AG10803 (cell line): Measurements from ENCODE around the gene PAX5.

Experiments
- DNase-seq: peaks from one replicate; pipeline ENCODE4 v3.0.0; 2010; ENCODE audit warnings: low read depth
- H3K4me3 ChIP-seq: 2 replicates; pipeline ENCODE4 v1.5.1; 2011; ENCODE audit warnings: mild to moderate bottlenecking, low read length, control low read depth
- TF ChIP-seq, protein P1 (sequence below): conservative IDR thresholded peaks from 2 replicates; pipeline ENCODE4 v1.5.1; 2011; ENCODE audit warnings: mild to moderate bottlenecking, low read length, control low read depth, inconsistent platforms

The PAX5 gene

DNA sequence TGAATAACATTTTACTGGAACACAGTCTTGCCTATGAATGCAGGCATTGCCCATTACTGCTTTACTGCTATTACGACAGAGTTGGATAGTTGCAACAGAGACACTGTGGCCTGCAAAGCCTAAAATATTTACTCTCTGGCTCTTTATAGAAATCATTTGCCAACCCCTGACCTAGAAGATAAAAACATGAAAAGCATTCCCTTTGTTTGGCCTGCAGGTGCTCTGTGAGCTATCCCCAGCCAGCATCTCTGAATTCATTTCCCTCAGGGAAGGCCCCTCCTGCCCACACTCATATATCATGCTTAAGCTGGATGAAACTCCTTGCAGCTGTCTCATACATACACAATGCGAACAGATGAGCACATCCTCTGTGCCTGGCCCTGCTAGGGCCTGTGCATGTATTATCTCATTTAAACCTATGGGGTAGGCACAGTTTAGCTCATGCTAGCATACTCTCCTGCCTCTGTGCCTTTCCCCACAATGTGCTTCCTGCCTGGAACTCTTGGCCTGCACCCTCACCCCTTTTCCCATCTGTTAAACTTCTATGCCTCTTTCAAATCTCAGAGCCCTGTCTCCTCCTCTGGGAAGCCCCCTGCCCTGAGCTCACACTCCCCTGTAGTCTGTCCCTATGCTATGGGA lies 193.1 kb downstream of the PAX5 start:
- H3K4me3 ChIP-seq, result no peak overlapping the region
- DNase-seq, result peak; percentile 18
- TF ChIP-seq, protein P1, sequence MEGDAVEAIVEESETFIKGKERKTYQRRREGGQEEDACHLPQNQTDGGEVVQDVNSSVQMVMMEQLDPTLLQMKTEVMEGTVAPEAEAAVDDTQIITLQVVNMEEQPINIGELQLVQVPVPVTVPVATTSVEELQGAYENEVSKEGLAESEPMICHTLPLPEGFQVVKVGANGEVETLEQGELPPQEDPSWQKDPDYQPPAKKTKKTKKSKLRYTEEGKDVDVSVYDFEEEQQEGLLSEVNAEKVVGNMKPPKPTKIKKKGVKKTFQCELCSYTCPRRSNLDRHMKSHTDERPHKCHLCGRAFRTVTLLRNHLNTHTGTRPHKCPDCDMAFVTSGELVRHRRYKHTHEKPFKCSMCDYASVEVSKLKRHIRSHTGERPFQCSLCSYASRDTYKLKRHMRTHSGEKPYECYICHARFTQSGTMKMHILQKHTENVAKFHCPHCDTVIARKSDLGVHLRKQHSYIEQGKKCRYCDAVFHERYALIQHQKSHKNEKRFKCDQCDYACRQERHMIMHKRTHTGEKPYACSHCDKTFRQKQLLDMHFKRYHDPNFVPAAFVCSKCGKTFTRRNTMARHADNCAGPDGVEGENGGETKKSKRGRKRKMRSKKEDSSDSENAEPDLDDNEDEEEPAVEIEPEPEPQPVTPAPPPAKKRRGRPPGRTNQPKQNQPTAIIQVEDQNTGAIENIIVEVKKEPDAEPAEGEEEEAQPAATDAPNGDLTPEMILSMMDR, result no peak

- no peak for DNase-seq
These were observed 194.8 kb downstream of the PAX5 start for GRCh38 chr9:36839131-36839885.

DNA sequence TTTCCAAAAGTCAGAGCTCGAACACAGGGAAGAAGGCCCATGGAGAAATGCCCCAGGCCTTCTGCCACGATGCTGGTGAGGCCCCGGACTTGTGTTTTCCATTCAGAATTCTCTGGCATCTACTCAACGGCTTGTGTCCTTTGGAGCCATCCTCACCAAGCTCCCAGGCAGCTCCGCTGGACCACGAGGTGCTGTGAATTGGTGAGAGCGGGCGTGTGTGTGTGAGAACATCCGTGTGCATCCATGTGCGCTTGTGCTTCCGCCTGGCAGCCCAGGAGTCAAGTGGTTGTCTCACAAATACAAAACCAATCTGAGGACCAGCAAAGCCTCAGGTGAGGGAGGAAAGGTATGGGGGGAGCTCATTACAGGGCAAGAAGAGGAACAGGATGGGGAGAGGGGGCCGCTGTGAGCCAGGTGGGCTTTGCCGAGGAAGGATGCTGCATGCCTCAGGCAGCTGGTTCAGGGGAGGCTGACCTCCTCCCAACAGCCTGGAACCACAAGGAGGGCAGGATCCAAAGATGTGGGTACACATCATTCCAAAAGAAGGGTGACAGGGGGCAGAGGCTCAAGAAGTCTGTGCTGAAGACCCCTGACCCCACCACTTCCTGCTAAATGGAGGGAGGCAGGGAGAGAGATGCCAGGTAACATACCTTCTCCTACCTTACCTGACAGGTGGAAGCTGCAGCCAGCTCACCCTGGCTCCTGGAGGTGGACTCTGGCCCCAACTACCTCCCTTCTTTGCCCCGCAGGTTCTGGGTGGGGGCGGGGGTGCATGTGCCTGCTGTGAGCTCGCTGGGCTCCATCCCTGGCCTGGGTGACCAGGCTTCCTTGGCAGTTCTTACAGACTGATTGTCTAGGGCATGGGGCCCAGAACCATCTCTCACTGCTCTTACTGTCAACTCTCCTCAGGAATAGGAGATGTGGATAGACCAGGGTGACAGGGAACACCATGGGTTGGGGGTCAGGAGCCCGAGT lies 196.3 kb downstream of the PAX5 start:
- H3K4me3 ChIP-seq, result no peak overlapping the region
- TF ChIP-seq, protein P1, result no peak
- no peak for DNase-seq

More at GRCh38 chr9:36839131-36839885, 194.8 kb downstream of the PAX5 start:
- no peak overlapping the region for H3K4me3 ChIP-seq
- TF ChIP-seq, protein P1, result no peak

DNA sequence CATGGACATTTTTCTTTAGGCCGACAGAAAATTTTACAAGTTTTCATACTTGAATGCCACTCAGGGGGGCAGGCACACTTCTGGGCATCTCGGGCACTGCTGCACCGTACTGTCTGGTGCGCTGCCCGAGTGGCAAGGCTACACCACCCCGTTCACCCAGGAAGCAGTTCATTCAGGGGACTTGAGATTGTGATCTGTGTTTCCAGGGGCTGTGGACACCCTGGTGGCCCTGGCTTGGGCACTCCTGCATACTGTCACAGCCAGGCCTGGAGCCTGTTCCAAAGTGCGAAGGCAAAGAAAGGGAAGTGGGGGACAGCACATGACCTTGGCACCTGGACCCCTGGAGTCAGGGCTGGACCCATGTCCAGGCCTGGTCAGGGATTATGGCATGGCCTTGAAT lies 197.6 kb downstream of the PAX5 start:
- no peak overlapping the region for H3K4me3 ChIP-seq
- TF ChIP-seq, protein P1, result no peak
- DNase-seq, result no peak

GRCh38 chr9:36835271-36835996 lies 198.6 kb downstream of the PAX5 start:
- no peak for DNase-seq
- TF ChIP-seq, protein P1, result no peak
- no peak overlapping the region for H3K4me3 ChIP-seq

GRCh38 chr9:36834736-36835135 lies 199.3 kb downstream of the PAX5 start:
- TF ChIP-seq, protein P1, result no peak
- no peak overlapping the region for H3K4me3 ChIP-seq
- DNase-seq, result no peak
